Large intestine (tissue), 3 donors: ENCODE results near the gene PLXDC2. TPM values are rescaled to one million over a fixed set of nuclear protein-coding genes. Genes with fewer than 3 reads are reported as not detected.
A peak's percentile ranks its signal among the peaks of the same experiment; 100 is the strongest.

Experiments used
- DNase-seq, 2 donors: peaks; one replicate each; pipeline versions ENCODE4 v3.0.0 to v3.0.0-alpha.2; 2013
- H3K27ac ChIP-seq: one replicate; pipeline ENCODE4 v1.5.1; 2013; ENCODE audit warnings: low read length
- H3K27me3 ChIP-seq: 2 replicates; pipeline ENCODE4 v1.6.1; 2013; ENCODE audit warnings: low read length; ENCODE audit not compliant: control insufficient read depth, insufficient read depth
- H3K36me3 ChIP-seq: 2 replicates; pipeline ENCODE4 v1.6.1; 2013; ENCODE audit warnings: low read length; ENCODE audit not compliant: control insufficient read depth, insufficient read depth
- H3K4me1 ChIP-seq: one replicate; pipeline ENCODE4 v1.6.1; 2013; ENCODE audit warnings: low read length; ENCODE audit not compliant: control insufficient read depth, insufficient read depth
- H3K4me3 ChIP-seq: one replicate; pipeline ENCODE4 v1.5.1; 2013; ENCODE audit warnings: low read length
- H3K9me3 ChIP-seq: one replicate; pipeline ENCODE4 v1.6.1; 2013; ENCODE audit warnings: mild to moderate bottlenecking, low read depth, low read length, moderate library complexity; ENCODE audit not compliant: control insufficient read depth
- WGBS: methylation state at CpG from one replicate; pipeline ENCODE4 v1.1.5; 2013; ENCODE audit warnings: low lambda C conversion rate; ENCODE audit not compliant: insufficient coverage; 5-methylcytosine and 5-hydroxymethylcytosine counted together
- polyA plus RNA-seq: library from polyadenylated mRNA; unstranded; fragments of 120-200 nt; gene quantifications from one replicate; pipeline ENCODE4 v1.2.1, GENCODE V29; 2013

Gene PLXDC2
- polyA plus RNA-seq, 1 donor: 19.0 TPM

DNA sequence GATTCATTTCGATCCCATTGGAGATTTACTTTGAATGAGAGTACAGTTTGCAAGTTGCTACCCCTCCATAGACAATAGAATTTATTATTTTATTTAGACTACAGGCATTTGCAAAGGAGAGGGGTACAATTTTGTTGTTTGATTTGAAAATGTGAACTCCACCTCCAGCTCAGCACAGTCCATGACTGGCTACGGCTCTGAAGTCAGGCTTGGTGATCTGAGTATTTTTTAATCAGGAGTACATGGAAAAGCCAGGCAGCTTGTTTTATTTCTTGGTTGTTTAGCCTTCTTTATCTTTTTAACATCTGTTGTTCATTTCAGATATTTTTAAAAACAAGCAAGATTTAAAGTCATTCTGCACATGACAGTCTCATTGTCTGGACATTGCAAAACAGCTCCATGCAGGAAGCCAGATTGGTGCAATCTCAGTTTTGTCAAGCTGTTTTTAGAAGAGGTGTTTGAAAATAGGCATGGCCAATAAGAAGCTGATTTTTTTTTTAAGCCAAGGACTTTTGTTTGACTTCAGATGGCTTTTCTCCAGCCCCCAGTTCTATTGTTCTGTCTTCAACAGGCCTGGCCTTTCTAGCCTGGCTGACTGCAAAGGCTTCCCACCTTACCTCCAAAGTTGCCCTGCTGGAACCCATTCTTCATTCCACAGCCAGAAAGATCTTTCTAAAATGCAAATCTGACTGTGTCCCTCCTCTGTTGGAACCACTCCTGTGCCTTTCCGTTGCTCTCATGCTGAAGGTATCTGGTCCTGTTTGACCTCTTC is 12.2 kb downstream of the PLXDC2 start:
- no peaks in the 10 kb centered on the region for H3K9me3 ChIP-seq
- H3K36me3 ChIP-seq: no peaks in the 10 kb centered on the region
- H3K4me3 ChIP-seq: no peak overlapping the region
- no peaks in the 10 kb centered on the region for H3K4me1 ChIP-seq
- DNase-seq: no peak
- no peak overlapping the region for H3K27ac ChIP-seq
- H3K27me3 ChIP-seq: no peaks in the 10 kb centered on the region
- no CpG with 5 or more reads among the region's 3 CpGs for WGBS

DNA sequence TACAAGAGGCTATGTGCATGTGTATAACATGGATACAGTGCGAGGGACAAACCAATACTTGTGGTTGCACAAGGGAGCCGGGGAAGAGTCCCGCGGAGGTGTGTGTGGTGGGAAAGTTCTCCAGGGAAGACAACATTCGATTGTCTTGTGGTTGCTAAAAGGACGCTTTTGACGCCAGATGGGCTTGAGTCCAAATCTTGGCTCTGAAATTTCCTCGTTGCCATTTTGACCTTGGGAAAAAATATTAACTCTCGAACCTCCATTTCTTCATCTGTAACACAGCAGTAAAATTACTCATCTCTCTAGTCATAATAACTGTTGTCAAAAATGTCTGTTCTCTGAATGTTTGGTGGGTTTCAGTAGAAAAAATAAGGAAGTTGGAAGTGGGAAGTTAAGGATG is 16.5 kb downstream of the PLXDC2 start:
- H3K4me3 ChIP-seq: no peak overlapping the region
- WGBS: 83% methylated on average over 1 of the region's 9 CpGs
- no peak for DNase-seq
- H3K27ac ChIP-seq: no peak overlapping the region
- no peaks in the 10 kb centered on the region for H3K36me3 ChIP-seq
- H3K27me3 ChIP-seq: no peaks in the 10 kb centered on the region
- H3K9me3 ChIP-seq: no peaks in the 10 kb centered on the region
- H3K4me1 ChIP-seq: no peaks in the 10 kb centered on the region

DNA sequence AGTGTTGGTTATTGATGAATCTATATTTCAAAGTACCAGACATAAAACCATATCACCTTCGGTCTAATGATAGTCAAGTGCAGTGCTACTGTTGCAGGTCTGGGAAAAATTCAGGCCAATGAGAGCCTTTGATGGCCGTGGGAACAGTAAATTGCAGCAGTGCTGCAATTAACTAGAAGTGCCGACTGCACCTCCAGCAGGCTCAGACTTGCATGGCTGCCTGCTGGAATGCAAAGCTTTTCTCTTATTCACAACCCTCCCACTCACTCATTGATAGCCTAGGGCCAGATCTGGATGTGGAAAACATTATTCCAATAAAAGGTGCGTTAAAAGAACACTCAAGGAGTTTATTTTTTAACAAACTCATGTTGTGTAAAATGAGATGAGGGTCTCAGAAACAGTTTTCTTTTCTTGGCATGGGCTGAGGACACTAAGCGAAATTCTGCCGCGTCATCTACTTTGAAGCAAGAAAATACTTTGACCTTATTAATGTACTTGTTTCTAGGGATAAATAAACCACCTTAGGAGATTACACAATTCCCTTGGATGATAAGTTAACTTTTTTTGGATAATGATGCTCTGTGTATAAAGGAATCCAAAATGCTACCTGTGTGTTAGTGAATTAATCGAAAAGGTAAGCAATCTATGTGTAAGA is 17.1 kb downstream of the PLXDC2 start:
- Histone ChIP-seq H3K9me3 (no peaks in the 10 kb centered on the region), H3K4me1 (no peaks in the 10 kb centered on the region), H3K27me3 (no peaks in the 10 kb centered on the region), H3K27ac (no peak overlapping the region), H3K4me3 (no peak overlapping the region), H3K36me3 (no peaks in the 10 kb centered on the region)
- DNase-seq: no peak
- 67% methylated on average over 2 of the region's 8 CpGs for WGBS

DNA sequence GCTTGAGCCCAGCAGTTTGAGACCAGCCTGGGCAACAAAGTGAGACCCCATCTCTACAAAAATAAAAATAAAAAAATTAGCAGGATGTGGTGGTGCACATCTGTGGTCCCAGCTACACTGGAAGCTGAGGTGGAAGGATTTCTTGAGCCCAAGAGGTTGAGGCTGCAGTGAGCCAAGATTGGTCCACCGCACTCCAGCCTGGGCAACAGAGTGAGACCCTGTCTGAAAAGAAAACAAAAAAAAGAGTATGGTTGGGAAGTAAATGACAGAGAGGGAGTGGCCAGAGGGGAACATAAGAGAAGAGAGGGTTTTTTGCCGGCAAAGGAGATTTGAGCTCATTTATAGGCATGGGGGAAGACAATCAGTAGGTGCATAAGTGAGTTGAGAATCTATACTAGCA is 19.7 kb downstream of the PLXDC2 start:
- Histone ChIP-seq H3K27me3 (no peaks in the 10 kb centered on the region), H3K4me1 (no peaks in the 10 kb centered on the region), H3K36me3 (no peaks in the 10 kb centered on the region), H3K27ac (no peak overlapping the region), H3K9me3 (no peaks in the 10 kb centered on the region), H3K4me3 (no peak overlapping the region)
- DNase-seq: no peak
- 60% methylated on average over 1 of the region's 2 CpGs for WGBS

- Histone ChIP-seq H3K27me3 (no peaks in the 10 kb centered on the region), H3K4me1 (no peaks in the 10 kb centered on the region), H3K9me3 (no peaks in the 10 kb centered on the region), H3K27ac (no peak overlapping the region), H3K4me3 (no peak overlapping the region), H3K36me3 (no peaks in the 10 kb centered on the region)
- no peak for DNase-seq
- no CpG with 5 or more reads among the region's 3 CpGs for WGBS
Observed at GRCh38 chr10:19839090-19839489, 22.9 kb downstream of the PLXDC2 start.

- H3K9me3 ChIP-seq: no peaks in the 10 kb centered on the region
- no peak for DNase-seq
- no peak overlapping the region for H3K27ac ChIP-seq
- no peaks in the 10 kb centered on the region for H3K4me1 ChIP-seq
- H3K36me3 ChIP-seq: no peaks in the 10 kb centered on the region
- H3K4me3 ChIP-seq: no peak overlapping the region
- 67% methylated on average over 1 of the region's 4 CpGs for WGBS
- no peaks in the 10 kb centered on the region for H3K27me3 ChIP-seq
Observed at GRCh38 chr10:19839552-19839951, 23.3 kb downstream of the PLXDC2 start.

DNA sequence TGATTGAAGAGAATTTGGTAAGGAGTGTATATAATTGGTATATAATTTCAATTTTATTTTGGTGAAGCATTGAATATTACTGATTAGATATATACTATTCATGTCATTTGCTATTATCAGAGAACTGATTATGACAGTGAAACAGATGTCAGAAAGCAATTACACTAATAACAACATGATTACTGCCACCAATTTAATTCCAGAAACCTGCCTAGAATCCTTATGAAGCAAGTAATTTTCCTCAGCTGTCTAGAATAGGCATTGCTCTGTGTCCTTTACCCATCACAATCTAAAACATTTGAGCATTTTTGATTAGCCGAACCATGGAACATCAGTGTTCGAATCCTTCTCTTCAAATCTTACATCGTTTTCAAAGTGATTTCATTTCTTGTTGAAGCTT is 24.5 kb downstream of the PLXDC2 start:
- no peak for DNase-seq
- Histone ChIP-seq H3K27me3 (no peaks in the 10 kb centered on the region), H3K4me1 (no peaks in the 10 kb centered on the region), H3K36me3 (no peaks in the 10 kb centered on the region), H3K9me3 (no peaks in the 10 kb centered on the region), H3K4me3 (no peak overlapping the region), H3K27ac (no peak overlapping the region)
- 100% methylated on average over 3 of the region's 3 CpGs for WGBS

- no peaks in the 10 kb centered on the region for H3K36me3 ChIP-seq
- no peaks in the 10 kb centered on the region for H3K27me3 ChIP-seq
- H3K27ac ChIP-seq: no peak overlapping the region
- DNase-seq: no peak
- H3K9me3 ChIP-seq: no peaks in the 10 kb centered on the region
- H3K4me3 ChIP-seq: no peak overlapping the region
- no CpG with 5 or more reads among the region's 1 CpG for WGBS
- no peaks in the 10 kb centered on the region for H3K4me1 ChIP-seq
Observed at GRCh38 chr10:19843487-19843886, 27.3 kb downstream of the PLXDC2 start.

DNA sequence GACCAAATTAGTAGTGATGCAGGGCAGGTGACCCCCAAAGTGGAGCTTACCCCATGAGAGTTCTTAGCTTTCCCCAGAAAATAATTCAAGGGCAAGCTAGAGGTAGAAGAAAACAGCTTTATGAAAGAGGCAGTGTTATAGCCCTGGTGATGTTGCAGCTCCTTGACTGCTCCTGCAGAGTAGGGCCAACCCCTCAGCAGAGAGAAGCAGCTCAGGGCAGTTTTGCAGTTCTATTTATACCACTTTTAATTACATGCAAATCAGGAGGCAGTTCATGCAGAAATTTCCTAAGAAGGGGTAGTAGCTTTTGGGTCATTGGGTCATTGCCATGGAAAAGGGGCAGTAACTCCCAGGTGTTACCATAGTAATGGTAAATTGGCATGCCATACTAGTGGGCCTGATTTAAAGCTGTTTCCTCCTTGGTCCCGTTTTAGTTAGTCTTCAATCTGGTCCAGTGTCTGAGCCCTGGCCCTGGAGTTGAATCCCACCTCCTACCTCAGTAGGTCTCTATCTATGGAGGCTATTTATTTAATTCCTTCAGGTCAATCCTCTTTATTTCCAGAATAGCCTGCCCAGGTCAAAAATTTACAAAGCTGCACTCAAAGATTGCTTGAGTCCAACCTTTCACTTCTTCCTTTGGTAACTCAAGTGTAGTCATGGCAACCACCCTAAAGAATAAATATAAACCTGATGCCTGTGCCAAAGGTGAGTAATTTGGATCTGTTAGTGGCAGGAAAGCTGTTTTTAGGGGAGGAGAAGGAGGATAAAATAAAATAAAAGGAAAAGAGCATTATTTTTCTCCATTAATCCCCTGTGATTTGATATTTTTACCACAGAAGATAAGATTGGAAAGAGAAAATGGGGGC is 29.5 kb downstream of the PLXDC2 start:
- Histone ChIP-seq H3K4me3 (no peak overlapping the region), H3K27me3 (no peaks in the 10 kb centered on the region), H3K27ac (no peak overlapping the region), H3K36me3 (no peaks in the 10 kb centered on the region), H3K9me3 (no peaks in the 10 kb centered on the region), H3K4me1 (no peaks in the 10 kb centered on the region)
- WGBS: no CpG with 5 or more reads among the region's 1 CpG
- peak in 1 of 2 donors; percentile 24 for DNase-seq

DNA sequence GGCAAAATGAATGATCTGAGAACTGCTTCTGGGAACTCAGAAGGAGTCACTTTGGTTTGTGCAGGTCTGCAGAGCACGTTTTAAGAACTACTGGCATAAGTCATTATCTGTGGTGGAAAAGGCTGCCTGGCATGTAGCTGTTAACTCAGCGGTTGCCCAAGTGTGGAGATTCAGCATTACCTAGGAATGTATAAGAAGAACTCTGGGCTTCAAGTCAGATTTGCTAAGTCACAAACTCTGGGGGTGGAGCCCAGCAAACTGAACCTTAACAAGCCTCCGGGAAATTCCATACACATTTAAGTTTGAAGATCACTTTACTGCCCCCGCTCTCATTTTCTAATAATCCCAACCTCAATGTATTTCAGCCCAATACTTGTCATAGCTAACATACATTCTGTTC is 31.1 kb downstream of the PLXDC2 start:
- 80% methylated on average over 1 of the region's 4 CpGs for WGBS
- Histone ChIP-seq H3K27ac (no peak overlapping the region), H3K9me3 (no peaks in the 10 kb centered on the region), H3K36me3 (no peaks in the 10 kb centered on the region), H3K4me1 (no peaks in the 10 kb centered on the region), H3K27me3 (no peaks in the 10 kb centered on the region), H3K4me3 (no peak overlapping the region)
- DNase-seq: no peak
